ENCODE results near the gene KRTAP1-1.
"Not testable (repeated sequence)": the region's sequence is repeated elsewhere in the genome, so short reads cannot be mapped to it uniquely, and the experiment has no call there.

Gene KRTAP1-1

DNA sequence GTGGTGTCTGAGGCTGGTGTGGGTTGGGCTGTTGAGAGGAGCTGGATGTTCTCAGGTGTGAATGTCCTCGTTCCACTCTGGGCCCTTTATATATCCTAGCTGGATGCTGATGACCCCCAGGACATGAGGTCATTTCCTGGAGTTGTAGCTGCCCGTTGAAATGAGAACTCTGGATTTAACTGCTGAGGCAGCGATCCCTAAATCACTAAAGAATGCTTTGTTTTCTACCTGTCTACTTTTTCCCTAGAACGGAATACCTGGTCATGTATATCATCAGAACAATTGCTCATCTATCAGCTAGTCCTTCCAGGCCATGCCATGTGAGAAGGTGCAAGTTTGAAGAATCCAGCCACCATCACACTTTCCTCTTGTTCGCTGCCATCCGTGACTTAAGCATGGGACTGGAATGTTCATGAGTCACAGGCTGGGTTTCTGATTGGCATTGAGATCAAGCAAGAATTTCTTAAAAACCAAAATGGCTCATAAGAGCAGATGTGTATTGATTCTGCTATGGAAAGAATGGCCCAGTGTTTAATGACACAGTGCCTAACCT is 18.9 kb upstream of the KRTAP1-1 start, which contains the start of gene KRTAP2-3:
KRTAP2-3 (minus strand) TSS at position 63 of the 553 bp plus-strand sequence. CDS start 64 bp downstream, outside the sequence.
- H4K20me1 ChIP-seq (ENCODE audit: insufficient read depth, low read length, poor library complexity, severe bottlenecking) = no peaks in the 10 kb centered on the region
- no peak within 1 kb of the TSS for H3K4me3 ChIP-seq (ENCODE audit: low read length, poor library complexity, severe bottlenecking)
- H3K9me2 ChIP-seq (replicated peaks; ENCODE audit: low read depth, low read length) = no peaks in the 10 kb centered on the region
- no peaks in the 10 kb centered on the region for H3K9me3 ChIP-seq (ENCODE audit: insufficient read depth, low read depth, low read length)
- no peak within 1 kb of the TSS for H3K4me2 ChIP-seq (ENCODE audit: low read depth, low read length, poor library complexity, severe bottlenecking)
- H3K36me3 ChIP-seq (ENCODE audit: insufficient read depth, low read length) = no peaks in the 10 kb centered on the region
- H3F3A ChIP-seq (ENCODE audit: low read depth) = no peaks in the 10 kb centered on the region
- H3K79me2 ChIP-seq (ENCODE audit: insufficient read depth, low read length) = no peaks in the 10 kb centered on the region
- H3K9ac ChIP-seq (ENCODE audit: low read depth, low read length, poor library complexity, severe bottlenecking) = no peak within 1 kb of the TSS
- no peak within 1 kb of the TSS for H2AFZ ChIP-seq (ENCODE audit: low read length)
- H3K27me3 ChIP-seq (ENCODE audit: insufficient read depth, low read length, poor library complexity, severe bottlenecking) = no peaks in the 10 kb centered on the region
- TF ChIP-seq, protein P1, sequence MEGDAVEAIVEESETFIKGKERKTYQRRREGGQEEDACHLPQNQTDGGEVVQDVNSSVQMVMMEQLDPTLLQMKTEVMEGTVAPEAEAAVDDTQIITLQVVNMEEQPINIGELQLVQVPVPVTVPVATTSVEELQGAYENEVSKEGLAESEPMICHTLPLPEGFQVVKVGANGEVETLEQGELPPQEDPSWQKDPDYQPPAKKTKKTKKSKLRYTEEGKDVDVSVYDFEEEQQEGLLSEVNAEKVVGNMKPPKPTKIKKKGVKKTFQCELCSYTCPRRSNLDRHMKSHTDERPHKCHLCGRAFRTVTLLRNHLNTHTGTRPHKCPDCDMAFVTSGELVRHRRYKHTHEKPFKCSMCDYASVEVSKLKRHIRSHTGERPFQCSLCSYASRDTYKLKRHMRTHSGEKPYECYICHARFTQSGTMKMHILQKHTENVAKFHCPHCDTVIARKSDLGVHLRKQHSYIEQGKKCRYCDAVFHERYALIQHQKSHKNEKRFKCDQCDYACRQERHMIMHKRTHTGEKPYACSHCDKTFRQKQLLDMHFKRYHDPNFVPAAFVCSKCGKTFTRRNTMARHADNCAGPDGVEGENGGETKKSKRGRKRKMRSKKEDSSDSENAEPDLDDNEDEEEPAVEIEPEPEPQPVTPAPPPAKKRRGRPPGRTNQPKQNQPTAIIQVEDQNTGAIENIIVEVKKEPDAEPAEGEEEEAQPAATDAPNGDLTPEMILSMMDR (conservative IDR thresholded peaks at IDR 0.05; ENCODE audit: low read length) = no peak
- no peak for TF ChIP-seq EZH2phosphoT487 (IDR thresholded peaks at IDR 0.05; ENCODE audit: borderline replicate concordance)
- H3K4me1 ChIP-seq (ENCODE audit: insufficient read depth, low read length, poor library complexity, severe bottlenecking) = no peaks in the 10 kb centered on the region

DNA sequence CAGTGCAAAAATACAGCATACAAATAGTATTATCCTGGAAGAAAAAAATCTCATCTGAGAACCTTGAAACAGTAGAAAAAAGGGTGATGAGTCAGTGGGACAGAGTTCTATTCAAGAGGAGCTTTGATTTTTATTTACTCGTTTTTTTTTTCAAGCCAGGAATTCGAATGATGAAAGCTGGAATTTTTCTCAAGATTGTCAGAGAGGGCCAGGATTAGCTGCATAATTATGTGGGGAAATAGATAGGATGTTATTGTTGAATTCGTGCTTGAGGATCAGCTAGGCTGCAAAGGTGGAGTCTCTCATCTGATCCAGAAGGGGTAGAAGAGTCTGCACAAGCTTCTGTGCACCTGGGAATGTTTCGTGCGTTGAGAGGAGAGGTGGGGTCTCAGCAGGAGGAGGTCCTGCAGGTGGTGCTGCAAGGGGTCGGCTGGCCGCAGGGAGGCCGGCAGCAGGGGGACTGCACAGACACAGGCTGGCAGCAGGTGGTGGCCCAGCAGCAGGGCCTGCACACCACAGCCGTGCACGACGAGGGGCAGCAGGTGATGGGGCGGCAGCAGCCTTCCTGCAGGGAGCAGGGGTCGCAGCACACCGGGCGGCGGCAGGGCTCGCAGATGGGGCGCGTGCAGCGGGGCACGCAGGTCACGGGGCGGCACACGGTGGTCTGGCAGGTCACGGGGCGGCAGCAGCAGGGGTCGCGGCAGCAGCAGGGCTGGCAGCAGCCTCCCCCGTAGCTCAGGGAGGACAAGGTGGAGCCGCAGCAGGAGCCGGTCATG is 18.2 kb upstream of the KRTAP1-1 start:
- not testable (repeated sequence) for H3K36me3 ChIP-seq (ENCODE audit: insufficient read depth, low read length); H3K4me3 ChIP-seq (ENCODE audit: low read length, poor library complexity, severe bottlenecking); H3K4me1 ChIP-seq (ENCODE audit: insufficient read depth, low read length, poor library complexity, severe bottlenecking); H2AFZ ChIP-seq (ENCODE audit: low read length); H3F3A ChIP-seq (ENCODE audit: low read depth); H3K27me3 ChIP-seq (ENCODE audit: insufficient read depth, low read length, poor library complexity, severe bottlenecking); H3K4me2 ChIP-seq (ENCODE audit: low read depth, low read length, poor library complexity, severe bottlenecking); H4K20me1 ChIP-seq (ENCODE audit: insufficient read depth, low read length, poor library complexity, severe bottlenecking); H3K9me3 ChIP-seq (ENCODE audit: insufficient read depth, low read depth, low read length); H3K9ac ChIP-seq (ENCODE audit: low read depth, low read length, poor library complexity, severe bottlenecking); H3K79me2 ChIP-seq (ENCODE audit: insufficient read depth, low read length); H3K9me2 ChIP-seq (replicated peaks; ENCODE audit: low read depth, low read length)

DNA sequence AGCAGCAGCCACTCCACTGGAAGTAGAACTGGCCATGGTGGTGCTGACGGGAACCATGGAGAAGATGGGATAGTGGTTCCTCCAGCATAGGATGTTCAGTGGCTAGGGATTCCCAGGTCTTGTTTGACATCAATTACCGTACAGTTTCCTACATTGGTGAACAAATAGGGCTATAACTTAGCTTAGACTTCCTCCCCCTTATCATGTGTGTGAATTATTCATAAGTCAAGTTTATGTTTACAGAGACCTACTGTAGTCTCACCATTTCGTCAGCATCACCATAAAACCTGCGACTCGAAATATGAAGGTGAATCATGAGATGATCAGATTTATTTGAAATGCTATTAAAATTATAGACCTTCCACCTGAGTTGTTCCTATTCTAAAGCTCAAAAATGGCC is 17.5 kb upstream of the KRTAP1-1 start:
- Histone ChIP-seq H2AFZ (ENCODE audit: low read length) (no peak overlapping the region), H3K4me2 (ENCODE audit: low read depth, low read length, poor library complexity, severe bottlenecking) (no peak overlapping the region), H3K79me2 (ENCODE audit: insufficient read depth, low read length) (no peaks in the 10 kb centered on the region), H3K9ac (ENCODE audit: low read depth, low read length, poor library complexity, severe bottlenecking) (no peak overlapping the region), H3F3A (ENCODE audit: low read depth) (no peaks in the 10 kb centered on the region), H3K9me2 (replicated peaks; ENCODE audit: low read depth, low read length) (no peaks in the 10 kb centered on the region), H3K36me3 (ENCODE audit: insufficient read depth, low read length) (no peaks in the 10 kb centered on the region), H3K4me3 (ENCODE audit: low read length, poor library complexity, severe bottlenecking) (no peak overlapping the region), H4K20me1 (ENCODE audit: insufficient read depth, low read length, poor library complexity, severe bottlenecking) (no peaks in the 10 kb centered on the region), H3K4me1 (ENCODE audit: insufficient read depth, low read length, poor library complexity, severe bottlenecking) (no peaks in the 10 kb centered on the region), H3K9me3 (ENCODE audit: insufficient read depth, low read depth, low read length) (no peaks in the 10 kb centered on the region), H3K27me3 (ENCODE audit: insufficient read depth, low read length, poor library complexity, severe bottlenecking) (no peaks in the 10 kb centered on the region)
- no peak for TF ChIP-seq EZH2phosphoT487 (IDR thresholded peaks at IDR 0.05; ENCODE audit: borderline replicate concordance)
- TF ChIP-seq, protein P1 (conservative IDR thresholded peaks at IDR 0.05; ENCODE audit: low read length) = no peak

Data from Loucy (cell line).